ENCODE data around the gene CNN1.

The CNN1 gene

GRCh38 chr19:11505504-11506100 lies 33.0 kb upstream of the CNN1 start, which contains the start of gene ZNF653:
TSS of gene ZNF653 (minus strand) at chr19:11505839. CDS start at chr19:11505786, 53 bp downstream.
- Histone ChIP-seq H3K27ac (ENCODE audit: low read length) (peak within 1 kb of the TSS; percentile 92), H3K4me3 (ENCODE audit: low read depth in 1 of 2, low read length in 2 of 2) (peak within 1 kb of the TSS; percentile 76 to 88), H3K36me3 (ENCODE audit: insufficient read depth, low read length) (peaks cover 4% of the 10 kb centered on the region; the same call in 1 of the 2 replicates), H3K4me1 (ENCODE audit: insufficient read depth, low read length) (peaks cover 29% of the 10 kb centered on the region), H3K4me2 (ENCODE audit: insufficient read depth, low read length) (peak within 1 kb of the TSS; percentile 95), H3K27me3 (ENCODE audit: insufficient read depth, low read length, poor library complexity) (no peaks in the 10 kb centered on the region), H4K20me1 (ENCODE audit: insufficient read depth, low read length) (no peaks in the 10 kb centered on the region), H2AFZ (ENCODE audit: low read depth, low read length) (peak within 1 kb of the TSS; percentile 89), H3K9ac (ENCODE audit: low read depth, low read length) (peak within 1 kb of the TSS; percentile 84), H3K9me3 (ENCODE audit: insufficient read depth, low read length, severe bottlenecking) (no peaks in the 10 kb centered on the region), H3K79me2 (ENCODE audit: insufficient read depth, low read length) (peaks cover 13% of the 10 kb centered on the region)
- ATAC-seq (ENCODE audit: insufficient read depth, low read depth) (peak; percentile 62), DNase-seq (peak; percentile 97)
- no peak for TF ChIP-seq EZH2 (IDR thresholded peaks at IDR 0.05; ENCODE audit: borderline replicate concordance, low read depth, low read length, severe bottlenecking)
- no peak for TF ChIP-seq CTCF (IDR thresholded peaks at IDR 0.05; ENCODE audit: borderline replicate concordance, extremely low read depth, low read length, poor library complexity, severe bottlenecking)

- Histone ChIP-seq H3K79me2 (ENCODE audit: insufficient read depth, low read length) (peaks cover 13% of the 10 kb centered on the region), H3K27ac (ENCODE audit: low read length) (peak overlapping the region; percentile 92), H3K4me2 (ENCODE audit: insufficient read depth, low read length) (peak overlapping the region; percentile 95), H3K4me1 (ENCODE audit: insufficient read depth, low read length) (peaks cover 29% of the 10 kb centered on the region), H3K4me3 (ENCODE audit: low read depth in 1 of 2, low read length in 2 of 2) (peak overlapping the region; percentile 76 to 88), H3K9ac (ENCODE audit: low read depth, low read length) (peak overlapping the region; percentile 84), H3K36me3 (ENCODE audit: insufficient read depth, low read length) (peaks cover 7% of the 10 kb centered on the region), H3K27me3 (ENCODE audit: insufficient read depth, low read length, poor library complexity) (no peaks in the 10 kb centered on the region), H4K20me1 (ENCODE audit: insufficient read depth, low read length) (no peaks in the 10 kb centered on the region), H2AFZ (ENCODE audit: low read depth, low read length) (peak overlapping the region; percentile 89), H3K9me3 (ENCODE audit: insufficient read depth, low read length, severe bottlenecking) (no peaks in the 10 kb centered on the region)
- no peak for TF ChIP-seq EZH2 (IDR thresholded peaks at IDR 0.05; ENCODE audit: borderline replicate concordance, low read depth, low read length, severe bottlenecking)
- no peak for TF ChIP-seq CTCF (IDR thresholded peaks at IDR 0.05; ENCODE audit: borderline replicate concordance, extremely low read depth, low read length, poor library complexity, severe bottlenecking)
- ATAC-seq (ENCODE audit: insufficient read depth, low read depth) (peak; percentile 41), DNase-seq (no peak)
Observed at GRCh38 chr19:11506101-11506555, 32.5 kb upstream of the CNN1 start.

- Histone ChIP-seq H3K9ac (ENCODE audit: low read depth, low read length) (peak overlapping the region; percentile 84), H3K9me3 (ENCODE audit: insufficient read depth, low read length, severe bottlenecking) (no peaks in the 10 kb centered on the region), H4K20me1 (ENCODE audit: insufficient read depth, low read length) (no peaks in the 10 kb centered on the region), H3K4me2 (ENCODE audit: insufficient read depth, low read length) (peak overlapping the region; percentile 95), H2AFZ (ENCODE audit: low read depth, low read length) (no peak overlapping the region), H3K27ac (ENCODE audit: low read length) (peak overlapping the region; percentile 2; the same call in 1 of the 2 replicates), H3K36me3 (ENCODE audit: insufficient read depth, low read length) (peaks cover 12% of the 10 kb centered on the region), H3K27me3 (ENCODE audit: insufficient read depth, low read length, poor library complexity) (no peaks in the 10 kb centered on the region), H3K4me3 (ENCODE audit: low read depth in 1 of 2, low read length in 2 of 2) (peak overlapping the region in 1 of 2 experiments; percentile 76; a peak in 2 of 4 replicates), H3K4me1 (ENCODE audit: insufficient read depth, low read length) (peaks cover 29% of the 10 kb centered on the region), H3K79me2 (ENCODE audit: insufficient read depth, low read length) (peaks cover 13% of the 10 kb centered on the region)
- ATAC-seq (ENCODE audit: insufficient read depth, low read depth) (no peak), DNase-seq (no peak)
- no peak for TF ChIP-seq EZH2 (IDR thresholded peaks at IDR 0.05; ENCODE audit: borderline replicate concordance, low read depth, low read length, severe bottlenecking)
Observed at GRCh38 chr19:11506967-11507366, 31.7 kb upstream of the CNN1 start.

- Histone ChIP-seq H3K4me3 (ENCODE audit: low read depth in 1 of 2, low read length in 2 of 2) (no peak overlapping the region), H3K79me2 (ENCODE audit: insufficient read depth, low read length) (peaks cover 13% of the 10 kb centered on the region), H3K4me2 (ENCODE audit: insufficient read depth, low read length) (peak overlapping the region; percentile 95), H3K9me3 (ENCODE audit: insufficient read depth, low read length, severe bottlenecking) (no peaks in the 10 kb centered on the region), H3K36me3 (ENCODE audit: insufficient read depth, low read length) (peaks cover 17% of the 10 kb centered on the region), H3K4me1 (ENCODE audit: insufficient read depth, low read length) (peaks cover 29% of the 10 kb centered on the region), H3K9ac (ENCODE audit: low read depth, low read length) (peak overlapping the region; percentile 84; the same call in 1 of the 2 replicates), H2AFZ (ENCODE audit: low read depth, low read length) (no peak overlapping the region), H3K27me3 (ENCODE audit: insufficient read depth, low read length, poor library complexity) (no peaks in the 10 kb centered on the region), H3K27ac (ENCODE audit: low read length) (no peak overlapping the region), H4K20me1 (ENCODE audit: insufficient read depth, low read length) (no peaks in the 10 kb centered on the region)
- DNase-seq (no peak), ATAC-seq (ENCODE audit: insufficient read depth, low read depth) (no peak)
- TF ChIP-seq CTCF (IDR thresholded peaks at IDR 0.05; ENCODE audit: borderline replicate concordance, extremely low read depth, low read length, poor library complexity, severe bottlenecking) (no peak), EZH2 (IDR thresholded peaks at IDR 0.05; ENCODE audit: borderline replicate concordance, low read depth, low read length, severe bottlenecking) (no peak)
Observed at GRCh38 chr19:11507370-11508078, 31.1 kb upstream of the CNN1 start.

All from DND-41 (cell line).